HG02852 (cell line): ENCODE results near the gene PKIG.

Experiments
- ATAC-seq: cut with Tn5 transposase; IDR thresholded peaks from one replicate; pipeline ENCODE4 v1.9.1; 2021; ENCODE audit warnings: mild to moderate bottlenecking, moderate library complexity; ENCODE audit not compliant: unreplicated experiment

Gene PKIG

GRCh38 chr20:44594730-44595129, 12.4 kb downstream of the PKIG start:
- peak; percentile 52 for ATAC-seq

GRCh38 chr20:44596010-44596409, 13.6 kb downstream of the PKIG start:
- no peak for ATAC-seq

- no peak for ATAC-seq
Measured at GRCh38 chr20:44596876-44597275, 14.5 kb downstream of the PKIG start.

- ATAC-seq, result no peak
Measured at GRCh38 chr20:44597516-44597915, 15.1 kb downstream of the PKIG start.

- ATAC-seq, result no peak
Measured at GRCh38 chr20:44597930-44598329, 15.6 kb downstream of the PKIG start.

- no peak for ATAC-seq
Measured at GRCh38 chr20:44598423-44599305, 16.3 kb downstream of the PKIG start.

GRCh38 chr20:44599715-44600114, 17.3 kb downstream of the PKIG start:
- ATAC-seq, result no peak

- no peak for ATAC-seq
Measured at GRCh38 chr20:44600301-44600700, 17.9 kb downstream of the PKIG start.

GRCh38 chr20:44600758-44601201, 18.4 kb downstream of the PKIG start:
- no peak for ATAC-seq

GRCh38 chr20:44601236-44601671, 18.9 kb downstream of the PKIG start:
- ATAC-seq, result no peak

- ATAC-seq, result no peak
Measured at GRCh38 chr20:44601801-44602204, 19.4 kb downstream of the PKIG start.

- no peak for ATAC-seq
Measured at GRCh38 chr20:44603327-44603726, 20.9 kb downstream of the PKIG start.

- ATAC-seq, result no peak
Measured at GRCh38 chr20:44606725-44607441, 24.5 kb downstream of the PKIG start.

GRCh38 chr20:44609006-44609515, 26.7 kb downstream of the PKIG start:
- ATAC-seq, result no peak

- peak; percentile 88 for ATAC-seq
Measured at GRCh38 chr20:44609516-44610312, 27.3 kb downstream of the PKIG start.

GRCh38 chr20:44610313-44610962, 28.1 kb downstream of the PKIG start:
- ATAC-seq, result no peak

- no peak for ATAC-seq
Measured at GRCh38 chr20:44613575-44613974, 31.2 kb downstream of the PKIG start.

- no peak for ATAC-seq
Measured at GRCh38 chr20:44614525-44614924, 32.1 kb downstream of the PKIG start.

GRCh38 chr20:44615169-44615791, 32.9 kb downstream of the PKIG start:
- no peak for ATAC-seq
